Calu3 (cell line): Measurements from ENCODE around the gene FAM50B. TPM values are rescaled to one million over a fixed set of nuclear protein-coding genes. Genes with fewer than 3 reads are reported as not detected.

ENCODE experiments used
- BruUV-seq: library from RNA; stranded (reverse); fragments of 400-500 nt; replicated peaks from 2 replicates; lab custom pipeline; 2021; lab: Mats Ljungman, UMichigan
- CTCF ChIA-PET: fragments of 300-600 bp; sonication (Branson Sonifier 250); formaldehyde crosslinking; loops from one replicate; lab custom pipeline; 2022; ENCODE audit warnings: antibody characterized with exemption; lab: Charles Lee
- DNase-seq: peaks from one replicate; pipeline ENCODE4 v3.0.0; 2022
- H3K27ac Mint-ChIP-seq: one replicate; pipeline ENCODE4 v1.8.0; 2022; ENCODE audit warnings: mixed read lengths; ENCODE audit not compliant: unreplicated experiment
- H3K27me3 Mint-ChIP-seq: one replicate; pipeline ENCODE4 v1.8.0; 2022; ENCODE audit warnings: mixed read lengths; ENCODE audit not compliant: unreplicated experiment
- H3K36me3 Mint-ChIP-seq: one replicate; pipeline ENCODE4 v1.8.0; 2022; ENCODE audit warnings: mild to moderate bottlenecking, moderate library complexity, mixed read lengths; ENCODE audit not compliant: insufficient read depth, unreplicated experiment
- H3K4me1 Mint-ChIP-seq: one replicate; pipeline ENCODE4 v1.8.0; 2022; ENCODE audit warnings: mild to moderate bottlenecking, low read depth, mixed read lengths; ENCODE audit not compliant: unreplicated experiment
- H3K4me3 Mint-ChIP-seq: one replicate; pipeline ENCODE4 v1.8.0; 2022; ENCODE audit warnings: mild to moderate bottlenecking, low read depth, moderate library complexity, mixed read lengths; ENCODE audit not compliant: unreplicated experiment
- H3K9me3 Mint-ChIP-seq: one replicate; pipeline ENCODE4 v1.8.0; 2022; ENCODE audit warnings: low read depth, mixed read lengths; ENCODE audit not compliant: unreplicated experiment
- intact Hi-C: fragments of 100-400 bp; cut with micrococcal nuclease; formaldehyde crosslinking; loops from one replicate; pipeline ENCODE4 v1.10.0; 2022; ENCODE audit not compliant: unreplicated experiment
- total RNA-seq: library from RNA; stranded (reverse); gene quantifications from 2 replicates; pipeline ENCODE4 v1.2.3, GENCODE V29; 2022
- TF ChIP-seq, protein P1 (sequence below): fragments of 200-600 bp; IDR thresholded peaks from one replicate; pipeline ENCODE4 v1.8.0; 2022; ENCODE audit warnings: antibody characterized with exemption; ENCODE audit not compliant: unreplicated experiment

Gene FAM50B
- total RNA-seq, 1 experiment from 2014 or later: 5.8 TPM

DNA sequence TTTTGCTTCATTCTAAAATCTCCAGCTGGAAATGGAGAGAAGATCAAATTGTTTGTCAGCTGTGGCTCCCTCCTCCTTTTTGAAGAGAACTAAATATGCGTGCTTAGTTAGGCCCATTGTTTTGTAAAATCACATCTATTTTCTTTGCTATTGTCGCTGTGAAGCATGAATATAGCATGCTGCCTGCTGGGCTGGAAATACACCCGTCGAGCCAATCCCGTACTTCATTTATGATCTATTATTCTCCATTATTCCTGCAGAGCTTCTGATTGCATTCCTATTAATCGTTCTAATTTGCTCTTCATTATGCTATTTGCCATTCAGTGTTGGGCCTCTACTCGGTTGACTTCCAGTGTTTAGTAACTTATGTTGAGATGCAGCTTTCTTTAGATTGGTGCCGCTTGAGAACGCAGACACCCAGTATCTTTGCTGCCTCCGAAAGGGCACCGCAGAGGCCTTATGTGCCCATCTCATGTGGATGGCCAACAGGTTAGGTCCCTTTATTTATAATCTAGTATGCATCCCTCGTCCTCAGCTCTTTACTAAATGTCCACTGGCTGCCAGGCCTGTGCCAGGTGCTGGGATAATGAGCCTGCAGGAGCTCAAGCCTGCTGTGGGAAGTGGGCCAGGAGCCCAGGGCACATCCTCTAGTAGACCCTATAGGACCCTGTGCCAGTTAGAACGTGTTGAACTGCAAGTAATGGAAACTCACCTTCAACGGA is 45.6 kb downstream of the FAM50B start:
- intact Hi-C loops: no loop called here
- no peak overlapping the region for H3K27ac Mint-ChIP-seq
- CTCF ChIA-PET: interaction anchor here (1.2 kb wide), 1 partner anchor 18 kb away, joined by 3 read pairs; no protein-coding TSS in a partner anchor
- peaks cover 3% of the 10 kb centered on the region for H3K4me1 Mint-ChIP-seq
- no TSS peak for BruUV-seq
- H3K4me3 Mint-ChIP-seq: no peak overlapping the region
- H3K9me3 Mint-ChIP-seq: no peaks in the 10 kb centered on the region
- TF ChIP-seq, protein P1, sequence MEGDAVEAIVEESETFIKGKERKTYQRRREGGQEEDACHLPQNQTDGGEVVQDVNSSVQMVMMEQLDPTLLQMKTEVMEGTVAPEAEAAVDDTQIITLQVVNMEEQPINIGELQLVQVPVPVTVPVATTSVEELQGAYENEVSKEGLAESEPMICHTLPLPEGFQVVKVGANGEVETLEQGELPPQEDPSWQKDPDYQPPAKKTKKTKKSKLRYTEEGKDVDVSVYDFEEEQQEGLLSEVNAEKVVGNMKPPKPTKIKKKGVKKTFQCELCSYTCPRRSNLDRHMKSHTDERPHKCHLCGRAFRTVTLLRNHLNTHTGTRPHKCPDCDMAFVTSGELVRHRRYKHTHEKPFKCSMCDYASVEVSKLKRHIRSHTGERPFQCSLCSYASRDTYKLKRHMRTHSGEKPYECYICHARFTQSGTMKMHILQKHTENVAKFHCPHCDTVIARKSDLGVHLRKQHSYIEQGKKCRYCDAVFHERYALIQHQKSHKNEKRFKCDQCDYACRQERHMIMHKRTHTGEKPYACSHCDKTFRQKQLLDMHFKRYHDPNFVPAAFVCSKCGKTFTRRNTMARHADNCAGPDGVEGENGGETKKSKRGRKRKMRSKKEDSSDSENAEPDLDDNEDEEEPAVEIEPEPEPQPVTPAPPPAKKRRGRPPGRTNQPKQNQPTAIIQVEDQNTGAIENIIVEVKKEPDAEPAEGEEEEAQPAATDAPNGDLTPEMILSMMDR: no peak
- no peak for DNase-seq
- H3K27me3 Mint-ChIP-seq: no peaks in the 10 kb centered on the region
- H3K36me3 Mint-ChIP-seq: no peaks in the 10 kb centered on the region

DNA sequence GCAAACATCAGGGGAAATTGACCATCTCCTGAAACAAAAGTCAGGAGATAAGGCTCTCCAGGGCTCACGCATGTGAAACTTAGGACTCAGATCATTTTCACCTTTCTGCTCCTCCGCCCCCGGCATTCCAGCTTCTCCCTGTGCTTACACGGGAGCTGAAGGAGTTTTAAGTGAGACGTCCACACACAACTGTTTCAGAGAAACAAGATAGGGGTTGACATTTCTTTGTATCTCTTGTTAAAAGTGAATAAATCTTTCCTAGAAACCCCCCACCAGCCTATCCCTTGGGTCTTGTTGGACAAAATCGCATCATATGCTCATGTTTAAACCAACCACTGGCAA is 46.1 kb downstream of the FAM50B start:
- TF ChIP-seq, protein P1: no peak
- H3K27me3 Mint-ChIP-seq: no peaks in the 10 kb centered on the region
- CTCF ChIA-PET: interaction anchor here (1.2 kb wide), 1 partner anchor 18 kb away, joined by 3 read pairs; no protein-coding TSS in a partner anchor
- H3K4me3 Mint-ChIP-seq: no peak overlapping the region
- H3K36me3 Mint-ChIP-seq: no peaks in the 10 kb centered on the region
- no peak for DNase-seq
- intact Hi-C loops: no loop called here
- no TSS peak for BruUV-seq
- no peaks in the 10 kb centered on the region for H3K9me3 Mint-ChIP-seq
- no peak overlapping the region for H3K27ac Mint-ChIP-seq
- H3K4me1 Mint-ChIP-seq: peaks cover 9% of the 10 kb centered on the region

DNA sequence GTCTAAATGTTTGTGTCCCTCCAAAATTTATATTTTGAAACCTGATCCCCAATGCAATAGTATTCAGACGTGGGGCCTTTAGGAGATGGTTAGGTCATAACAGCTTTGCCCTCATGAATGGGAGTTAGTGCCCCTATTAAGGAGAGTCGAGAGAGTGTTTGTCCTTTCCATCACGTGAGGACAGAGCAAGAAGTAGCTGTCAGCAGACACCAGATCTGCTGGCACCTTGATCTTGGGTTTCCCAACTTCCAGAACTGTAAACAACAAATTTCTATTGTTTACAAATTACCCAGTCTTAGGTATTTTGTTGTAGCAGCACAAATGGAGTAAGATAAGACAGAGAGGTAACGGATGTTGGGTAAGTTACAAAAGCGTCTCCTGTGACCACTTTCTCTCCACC is 46.6 kb downstream of the FAM50B start:
- H3K36me3 Mint-ChIP-seq: no peaks in the 10 kb centered on the region
- no peak overlapping the region for H3K4me3 Mint-ChIP-seq
- peaks cover 12% of the 10 kb centered on the region for H3K4me1 Mint-ChIP-seq
- no TSS peak for BruUV-seq
- TF ChIP-seq, protein P1: no peak
- H3K27ac Mint-ChIP-seq: no peak overlapping the region
- H3K27me3 Mint-ChIP-seq: no peaks in the 10 kb centered on the region
- H3K9me3 Mint-ChIP-seq: no peaks in the 10 kb centered on the region
- CTCF ChIA-PET: no interaction called here
- no peak for DNase-seq
- intact Hi-C loops: no loop called here

DNA sequence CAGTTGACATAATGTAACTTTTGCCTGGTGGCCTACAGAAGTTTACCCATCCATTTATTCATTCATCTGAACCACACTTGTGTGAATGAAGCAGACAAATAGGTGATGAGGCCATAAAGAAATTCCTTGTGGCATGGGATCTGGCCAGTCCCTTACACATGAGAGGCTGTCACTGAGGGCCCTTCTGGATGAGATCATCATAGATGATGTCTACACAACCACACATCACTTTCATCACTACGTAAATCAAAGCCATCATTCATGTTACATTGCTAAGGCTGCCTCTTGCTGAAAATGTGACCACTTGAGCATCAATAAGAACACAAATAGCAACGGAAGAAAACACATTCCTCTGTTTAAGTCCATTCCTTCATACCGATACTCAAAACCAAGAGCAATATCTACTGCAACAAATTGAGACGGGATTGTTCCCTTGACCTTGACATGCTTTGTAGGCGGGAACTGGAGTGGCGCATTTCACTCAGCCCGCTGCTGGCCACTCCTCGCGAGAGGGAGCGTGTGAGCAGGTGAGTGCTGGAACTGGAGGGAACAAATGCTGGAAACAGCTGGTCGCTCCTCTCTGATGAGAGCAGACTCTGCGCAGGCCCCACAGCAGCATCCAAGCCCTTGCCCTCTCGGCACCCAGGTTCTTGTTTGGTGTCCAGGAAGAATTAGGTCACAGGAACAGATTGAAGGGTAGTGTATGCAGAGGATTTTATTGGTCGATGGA is 49.3 kb downstream of the FAM50B start:
- CTCF ChIA-PET: no interaction called here
- no peaks in the 10 kb centered on the region for H3K9me3 Mint-ChIP-seq
- H3K4me3 Mint-ChIP-seq: no peak overlapping the region
- intact Hi-C loops: no loop called here
- no peaks in the 10 kb centered on the region for H3K27me3 Mint-ChIP-seq
- no TSS peak for BruUV-seq
- peaks cover 12% of the 10 kb centered on the region for H3K4me1 Mint-ChIP-seq
- DNase-seq: no peak
- no peaks in the 10 kb centered on the region for H3K36me3 Mint-ChIP-seq
- TF ChIP-seq, protein P1: no peak
- no peak overlapping the region for H3K27ac Mint-ChIP-seq
